GM10248 (cell line): Measurements from ENCODE around the gene WDR54.
A peak's percentile ranks its signal among the peaks of the same experiment; 100 is the strongest.
"Not testable (repeated sequence)": the region's sequence is repeated elsewhere in the genome, so short reads cannot be mapped to it uniquely, and the experiment has no call there.

ENCODE experiments used
- CTCF ChIA-PET: fragments of 300-600 bp; sonication (Branson Sonifier 250); formaldehyde crosslinking; extraction: SDS; loops from one replicate; lab custom pipeline; 2021; ENCODE audit warnings: antibody characterized with exemption; lab: Yijun Ruan, JAX
- POLR2A ChIA-PET: fragments of 350-650 bp; sonication (Branson Sonifier 250); formaldehyde crosslinking; extraction: SDS; loops from one replicate; lab custom pipeline; 2020; ENCODE audit warnings: antibody characterized with exemption; lab: Yijun Ruan, JAX
- DNase-seq: peaks from one replicate; pipeline ENCODE4 v3.0.0; 2012; ENCODE audit errors: extremely low spot score
- TF ChIP-seq, protein P1 (sequence below): IDR thresholded peaks from 2 replicates; pipeline ENCODE4 v1.5.1; 2012; ENCODE audit warnings: mild to moderate bottlenecking, low read depth; ENCODE audit errors: extremely low read depth, missing control alignments, control extremely low read depth

Gene WDR54

DNA sequence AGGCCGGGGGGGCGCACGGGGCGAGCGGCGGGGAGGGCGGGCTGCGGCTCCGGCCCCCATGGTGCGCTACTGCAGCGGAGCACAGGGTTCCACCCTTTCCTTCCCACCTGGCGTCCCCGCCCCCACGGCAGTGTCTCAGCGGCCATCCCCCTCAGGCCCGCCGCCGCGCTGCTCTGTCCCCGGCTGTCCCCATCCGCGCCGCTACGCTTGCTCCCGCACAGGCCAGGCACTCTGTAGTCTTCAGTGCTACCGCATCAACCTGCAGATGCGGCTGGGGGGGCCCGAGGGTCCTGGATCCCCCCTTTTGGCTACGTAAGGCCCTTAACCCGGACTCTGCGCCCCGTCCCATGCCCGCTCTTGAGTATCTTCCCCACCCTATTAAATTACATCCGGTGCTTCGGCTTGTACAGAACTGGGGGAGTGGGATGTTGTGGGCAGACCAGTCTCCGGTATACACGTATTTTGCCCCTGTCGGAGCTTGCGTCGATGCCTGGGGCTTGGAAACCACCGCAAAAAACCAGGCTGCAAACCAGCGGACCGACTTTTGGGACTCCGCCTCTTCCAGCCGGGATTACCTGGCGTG, 36.1 kb downstream of the WDR54 start:
- CTCF ChIA-PET, result interaction anchor here (1.0 to 4.5 kb wide), 7 partner anchors 16 to 130 kb away, joined by 3 to 29 read pairs (median 4); partner anchors contain the start of genes AUP1, CCDC142, HTRA2 and MRPL53
- POLR2A ChIA-PET, result interaction anchor here (0.6 to 1.7 kb wide), 10 partner anchors 9 to 73 kb away, joined by 3 to 8 read pairs (median 6); partner anchors contain the start of genes AUP1, HTRA2 and MRPL53
- TF ChIP-seq, protein P1, sequence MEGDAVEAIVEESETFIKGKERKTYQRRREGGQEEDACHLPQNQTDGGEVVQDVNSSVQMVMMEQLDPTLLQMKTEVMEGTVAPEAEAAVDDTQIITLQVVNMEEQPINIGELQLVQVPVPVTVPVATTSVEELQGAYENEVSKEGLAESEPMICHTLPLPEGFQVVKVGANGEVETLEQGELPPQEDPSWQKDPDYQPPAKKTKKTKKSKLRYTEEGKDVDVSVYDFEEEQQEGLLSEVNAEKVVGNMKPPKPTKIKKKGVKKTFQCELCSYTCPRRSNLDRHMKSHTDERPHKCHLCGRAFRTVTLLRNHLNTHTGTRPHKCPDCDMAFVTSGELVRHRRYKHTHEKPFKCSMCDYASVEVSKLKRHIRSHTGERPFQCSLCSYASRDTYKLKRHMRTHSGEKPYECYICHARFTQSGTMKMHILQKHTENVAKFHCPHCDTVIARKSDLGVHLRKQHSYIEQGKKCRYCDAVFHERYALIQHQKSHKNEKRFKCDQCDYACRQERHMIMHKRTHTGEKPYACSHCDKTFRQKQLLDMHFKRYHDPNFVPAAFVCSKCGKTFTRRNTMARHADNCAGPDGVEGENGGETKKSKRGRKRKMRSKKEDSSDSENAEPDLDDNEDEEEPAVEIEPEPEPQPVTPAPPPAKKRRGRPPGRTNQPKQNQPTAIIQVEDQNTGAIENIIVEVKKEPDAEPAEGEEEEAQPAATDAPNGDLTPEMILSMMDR, result no peak
- peak; percentile 80 for DNase-seq

DNA sequence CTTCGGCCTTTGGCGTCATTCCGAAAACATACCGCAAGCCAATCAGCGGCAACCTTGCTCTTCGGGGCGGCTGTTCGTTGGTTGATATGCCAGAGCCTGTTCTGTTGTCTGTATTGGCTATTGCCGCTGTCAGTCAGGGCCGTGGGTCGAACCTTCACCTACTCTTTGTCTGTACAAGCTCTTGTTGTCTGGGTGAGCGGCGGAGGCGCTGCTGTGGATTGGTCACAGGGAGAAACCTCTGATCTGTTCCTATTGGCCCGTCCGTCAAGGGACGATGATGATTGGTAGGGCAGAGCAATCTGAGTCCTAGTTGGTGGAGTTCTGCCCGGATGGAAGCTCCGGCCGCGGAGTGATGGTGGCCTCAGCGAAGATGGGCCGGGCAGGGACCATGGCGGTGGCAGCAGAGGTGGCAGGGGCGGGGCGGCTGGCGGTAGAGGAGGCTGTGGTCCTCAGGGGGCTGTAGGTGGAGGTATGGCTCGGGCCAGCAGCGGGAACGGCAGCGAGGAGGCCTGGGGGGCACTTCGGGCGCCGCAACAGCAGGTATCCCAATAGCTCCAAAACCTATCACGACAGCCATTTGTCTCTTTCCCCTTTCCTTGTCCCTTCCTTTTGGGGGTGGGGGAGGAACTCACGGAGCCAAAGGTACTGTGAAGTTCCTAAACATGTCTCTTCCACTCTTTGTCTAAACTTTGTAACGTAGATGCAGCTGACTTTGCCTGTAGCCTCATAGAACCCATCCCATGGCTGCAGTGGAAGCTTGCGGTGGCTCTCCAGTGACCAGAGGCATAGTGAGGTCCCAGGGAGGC, 36.8 kb downstream of the WDR54 start, which contains the start of gene WBP1:
Gene WBP1, plus strand, starts transcription at position 307 of the 806 bp plus-strand sequence. Its CDS starts 165 bp downstream, at position 472.
- ChIA-PET POLR2A (interaction anchor here (1.0 to 1.7 kb wide), 10 partner anchors 9 to 72 kb away, joined by 3 to 8 read pairs (median 4); partner anchors contain the start of genes AUP1, HTRA2 and MRPL53), CTCF (interaction anchor here (0.9 to 4.5 kb wide), 7 partner anchors 9 to 129 kb away, joined by 3 to 29 read pairs (median 4); partner anchors contain the start of genes AUP1, CCDC142, HTRA2 and MRPL53)
- peak; percentile 95 for DNase-seq
- TF ChIP-seq, protein P1, result no peak

DNA sequence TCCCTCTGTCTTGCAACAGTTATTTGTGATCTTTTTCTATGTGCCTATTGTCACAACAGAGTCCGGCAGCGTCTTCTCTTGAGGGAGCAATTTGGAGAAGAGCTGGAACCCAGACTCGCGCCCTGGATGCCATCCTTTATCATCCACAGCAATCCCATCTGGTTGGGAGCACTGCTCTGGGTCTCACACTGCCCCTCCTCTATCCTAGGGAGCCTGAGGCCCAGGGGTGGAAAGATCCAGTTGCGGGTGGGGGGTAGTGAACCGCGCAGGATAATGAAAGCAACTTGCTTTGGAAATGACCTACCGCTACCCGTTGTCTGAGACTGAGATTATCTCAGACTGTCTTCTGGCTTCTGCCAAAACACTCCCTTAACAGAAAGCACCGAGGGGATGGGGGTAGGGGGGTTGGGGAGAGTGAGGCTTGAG, 37.4 kb downstream of the WDR54 start:
- TF ChIP-seq, protein P1, result no peak
- ChIA-PET CTCF (interaction anchor here (0.9 to 4.5 kb wide), 5 partner anchors 8 to 129 kb away, joined by 3 to 29 read pairs (median 5); partner anchors contain the start of genes AUP1, CCDC142, HTRA2 and MRPL53), POLR2A (interaction anchor here (1.0 to 1.7 kb wide), 8 partner anchors 8 to 72 kb away, joined by 3 to 8 read pairs (median 6); partner anchors contain the start of genes AUP1, HTRA2 and MRPL53)
- no peak for DNase-seq

DNA sequence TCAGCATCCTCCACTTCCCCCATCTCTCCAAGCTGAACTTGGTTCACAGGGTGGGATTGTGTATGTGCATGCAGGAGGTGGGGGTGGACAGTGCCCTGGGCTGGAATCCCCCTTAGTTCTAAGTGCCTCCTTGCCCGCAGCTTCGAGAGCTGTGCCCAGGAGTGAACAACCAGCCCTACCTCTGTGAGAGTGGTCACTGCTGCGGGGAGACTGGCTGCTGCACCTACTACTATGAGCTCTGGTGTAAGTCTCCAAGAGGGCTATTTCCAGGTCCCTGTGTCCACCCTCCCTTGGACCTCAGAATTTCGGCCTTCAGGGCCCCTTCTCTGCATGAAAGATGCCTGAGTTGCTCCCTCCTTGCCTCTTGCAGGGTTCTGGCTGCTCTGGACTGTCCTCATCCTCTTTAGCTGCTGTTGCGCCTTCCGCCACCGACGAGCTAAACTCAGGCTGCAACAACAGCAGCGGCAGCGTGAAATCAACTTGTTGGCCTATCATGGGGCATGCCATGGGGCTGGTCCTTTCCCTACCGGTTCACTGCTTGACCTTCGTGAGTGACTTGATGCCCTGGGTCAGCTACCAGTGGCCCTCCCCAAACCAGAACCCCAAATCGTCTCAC, 38.1 kb downstream of the WDR54 start:
- DNase-seq, POLR2A ChIA-PET: not testable (repeated sequence)
- CTCF ChIA-PET, result interaction anchor here (0.8 to 4.5 kb wide), 5 partner anchors 7 to 128 kb away, joined by 3 to 29 read pairs (median 5); partner anchors contain the start of genes CCDC142, MRPL53 and TTC31

DNA sequence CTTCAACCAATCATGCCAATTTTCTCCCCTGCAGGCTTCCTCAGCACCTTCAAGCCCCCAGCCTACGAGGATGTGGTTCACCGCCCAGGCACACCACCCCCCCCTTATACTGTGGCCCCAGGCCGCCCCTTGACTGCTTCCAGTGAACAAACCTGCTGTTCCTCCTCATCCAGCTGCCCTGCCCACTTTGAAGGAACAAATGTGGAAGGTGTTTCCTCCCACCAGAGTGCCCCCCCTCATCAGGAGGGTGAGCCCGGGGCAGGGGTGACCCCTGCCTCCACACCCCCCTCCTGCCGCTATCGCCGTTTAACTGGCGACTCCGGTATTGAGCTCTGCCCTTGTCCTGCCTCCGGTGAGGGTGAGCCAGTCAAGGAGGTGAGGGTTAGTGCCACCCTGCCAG, 38.7 kb downstream of the WDR54 start:
- DNase-seq, POLR2A ChIA-PET: not testable (repeated sequence)
- CTCF ChIA-PET, result interaction anchor here (0.7 to 4.4 kb wide), 3 partner anchors 15 to 23 kb away, joined by 3 to 29 read pairs (median 5); partner anchors contain the start of genes CCDC142 and TTC31

DNA sequence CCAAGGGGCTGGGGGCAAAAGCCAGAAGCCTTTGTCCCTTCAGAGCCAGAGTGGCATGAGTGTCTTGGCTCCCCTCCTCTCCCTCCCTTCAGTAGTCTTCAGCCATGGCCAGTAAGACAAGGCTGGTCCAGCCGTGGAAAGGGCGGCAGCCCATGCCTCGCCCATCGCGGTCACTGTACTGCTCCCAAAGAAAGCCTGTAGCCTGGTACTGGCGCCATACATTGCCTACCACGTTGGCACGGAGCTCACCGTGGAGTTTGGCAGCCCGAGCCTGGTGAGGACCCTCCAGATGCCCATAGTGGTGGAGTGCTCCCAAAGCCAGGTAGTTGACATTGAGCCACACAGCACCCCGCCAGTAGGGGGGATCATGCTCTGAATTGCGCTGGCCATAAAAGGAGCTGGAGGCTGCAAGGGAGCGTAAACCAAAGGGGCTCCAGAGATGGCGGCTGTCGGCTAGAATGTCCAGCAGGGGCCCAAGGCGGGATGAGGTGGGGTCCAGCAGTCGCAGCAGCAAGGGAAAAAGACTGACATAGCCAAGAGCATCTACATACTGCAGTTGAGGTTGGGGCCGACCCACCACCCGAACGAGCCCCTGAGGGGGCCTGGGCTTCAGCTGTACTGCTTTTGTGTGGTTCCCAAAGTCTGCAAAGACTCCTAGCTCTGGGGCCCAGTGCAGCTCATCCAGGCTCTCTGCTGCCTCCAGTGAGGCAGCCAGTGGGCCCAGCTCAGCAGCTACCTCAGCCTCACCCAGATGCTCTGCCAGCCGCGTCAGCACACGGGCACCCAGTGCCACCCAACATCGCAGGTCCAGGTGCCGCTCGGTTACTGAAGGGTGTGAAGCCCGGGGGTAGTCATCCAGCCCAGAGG, 39.9 kb downstream of the WDR54 start:
- TF ChIP-seq, protein P1, result peak; percentile 17
- DNase-seq, result no peak
- CTCF ChIA-PET, result interaction anchor here (1.2 to 2.3 kb wide), 4 partner anchors 13 to 126 kb away, joined by 3 to 4 read pairs (median 4); no protein-coding TSS in a partner anchor
- POLR2A ChIA-PET, result no interaction called here
